Trophoblast cell (in vitro differentiated cells and primary cell): ENCODE measurements around the gene ZFR2.

ENCODE experiments used
- DNase-seq, 2 donors: peaks; one replicate each; pipeline ENCODE4 v3.0.0-alpha.2; 2016
- H2AFZ ChIP-seq: 2 replicates; pipeline ENCODE4 v1.6.1; 2013; ENCODE audit warnings: low read length, moderate library complexity, mild to moderate bottlenecking; ENCODE audit not compliant: insufficient read depth, poor library complexity
- H2AK5ac ChIP-seq: 2 replicates; pipeline ENCODE4 v1.6.1; 2013; ENCODE audit warnings: mild to moderate bottlenecking, low read length
- H2BK120ac ChIP-seq: 2 replicates; pipeline ENCODE4 v1.6.1; 2013; ENCODE audit warnings: low read length, mild to moderate bottlenecking, moderate library complexity; ENCODE audit not compliant: insufficient read depth, poor library complexity
- H2BK12ac ChIP-seq: 2 replicates; pipeline ENCODE4 v1.6.1; 2013; ENCODE audit warnings: mild to moderate bottlenecking, low read length, moderate library complexity
- H2BK5ac ChIP-seq: 2 replicates; pipeline ENCODE4 v1.6.1; 2013; ENCODE audit warnings: low read length, low read depth, moderate library complexity, mild to moderate bottlenecking; ENCODE audit not compliant: poor library complexity
- H3K14ac ChIP-seq: 2 replicates; pipeline ENCODE4 v1.6.1; 2013; ENCODE audit warnings: mild to moderate bottlenecking, low read length
- H3K18ac ChIP-seq: 2 replicates; pipeline ENCODE4 v1.6.1; 2013; ENCODE audit warnings: mild to moderate bottlenecking, low read length
- H3K23ac ChIP-seq: 2 replicates; pipeline ENCODE4 v1.6.1; 2013; ENCODE audit warnings: low read length
- H3K27ac ChIP-seq: 2 replicates; pipeline ENCODE4 v1.5.1; 2013; ENCODE audit warnings: low read depth, mild to moderate bottlenecking, inconsistent platforms, low read length, moderate library complexity
- H3K27me3 ChIP-seq: 2 replicates; pipeline ENCODE4 v1.6.1; 2013; ENCODE audit warnings: inconsistent platforms, mild to moderate bottlenecking, low read length, moderate library complexity; ENCODE audit not compliant: insufficient read depth
- H3K36me3 ChIP-seq, 2 experiments: 1 replicate in 1 of 2; 2 replicates in 1 of 2; pipeline ENCODE4 v1.6.1; 2013; ENCODE audit warnings: low read length in 2 of 2, mild to moderate bottlenecking in 2 of 2, moderate library complexity in 1 of 2; ENCODE audit not compliant: insufficient read depth in 2 of 2, control insufficient read depth in 1 of 2
- H3K4ac ChIP-seq: 2 replicates; pipeline ENCODE4 v1.6.1; 2013; ENCODE audit warnings: low read depth, mild to moderate bottlenecking, low read length, moderate library complexity
- H3K4me1 ChIP-seq, 2 experiments: 1 replicate in 1 of 2; 2 replicates in 1 of 2; pipeline ENCODE4 v1.6.1; 2013; ENCODE audit warnings: low read length in 2 of 2, mild to moderate bottlenecking in 2 of 2, moderate library complexity in 1 of 2; ENCODE audit not compliant: insufficient read depth in 2 of 2, control insufficient read depth in 1 of 2
- H3K4me2 ChIP-seq: 2 replicates; pipeline ENCODE4 v1.6.1; 2013; ENCODE audit warnings: inconsistent platforms, mild to moderate bottlenecking, low read length, moderate library complexity
- H3K4me3 ChIP-seq: 2 replicates; pipeline ENCODE4 v1.5.1; 2013; ENCODE audit warnings: mild to moderate bottlenecking, low read depth, low read length, inconsistent platforms
- H3K79me1 ChIP-seq: one replicate; pipeline ENCODE4 v1.6.1; 2013; ENCODE audit warnings: low read length
- H3K79me2 ChIP-seq: 2 replicates; pipeline ENCODE4 v1.6.1; 2013; ENCODE audit warnings: low read length, mild to moderate bottlenecking; ENCODE audit not compliant: control insufficient read depth, insufficient read depth, poor library complexity
- H3K9ac ChIP-seq: 2 replicates; pipeline ENCODE4 v1.6.1; 2013; ENCODE audit warnings: mild to moderate bottlenecking, low read length
- H3K9me3 ChIP-seq: 2 replicates; pipeline ENCODE4 v1.6.1; 2013; ENCODE audit warnings: low read depth, mild to moderate bottlenecking, control low read depth, inconsistent platforms, low read length; ENCODE audit not compliant: insufficient read depth
- H4K12ac ChIP-seq: 2 replicates; pipeline ENCODE4 v1.6.1; 2013; ENCODE audit warnings: low read depth, mild to moderate bottlenecking, low read length, moderate library complexity
- H4K8ac ChIP-seq: 2 replicates; pipeline ENCODE4 v1.6.1; 2013; ENCODE audit warnings: low read depth, mild to moderate bottlenecking, low read length, moderate library complexity
- H4K91ac ChIP-seq: one replicate; pipeline ENCODE4 v1.6.1; 2013; ENCODE audit warnings: low read depth, mild to moderate bottlenecking, low read length, moderate library complexity
- WGBS: extraction: QIAGEN DNeasy Blood & Tissue Kit; methylation state at CpG from one replicate; pipeline ENCODE4 v1.1.7; 2013; ENCODE audit warnings: missing lambda C conversion rate; ENCODE audit not compliant: insufficient read length, insufficient coverage; ENCODE audit errors: extremely low coverage; 5-methylcytosine and 5-hydroxymethylcytosine counted together

Gene ZFR2

GRCh38 chr19:3793799-3794198 is 75.0 kb downstream of the ZFR2 start:
- H3K9me3 ChIP-seq, result peaks cover 3% of the 10 kb centered on the region

GRCh38 chr19:3792114-3792513 is 76.7 kb downstream of the ZFR2 start:
- peaks cover 2% of the 10 kb centered on the region for H3K27me3 ChIP-seq
- H3K14ac ChIP-seq, result no peak overlapping the region
- H3K18ac ChIP-seq, result no peak overlapping the region
- no peak for DNase-seq
- H2BK5ac ChIP-seq, result no peak overlapping the region
- H3K23ac ChIP-seq, result no peak overlapping the region
- H4K12ac ChIP-seq, result no peak overlapping the region
- H2AFZ ChIP-seq, result no peak overlapping the region
- H3K4me1 ChIP-seq, result no peaks in the 10 kb centered on the region
- no peak overlapping the region for H2BK120ac ChIP-seq
- no peak overlapping the region for H3K4me3 ChIP-seq
- H3K36me3 ChIP-seq, result no peaks in the 10 kb centered on the region
- H3K9me3 ChIP-seq, result peaks cover 3% of the 10 kb centered on the region
- H3K9ac ChIP-seq, result no peak overlapping the region
- H3K79me2 ChIP-seq, result no peaks in the 10 kb centered on the region
- H2BK12ac ChIP-seq, result no peak overlapping the region
- H3K27ac ChIP-seq, result no peak overlapping the region
- WGBS, result no CpG with 5 or more reads among the region's 3 CpGs
- H4K8ac ChIP-seq, result no peak overlapping the region
- no peak overlapping the region for H2AK5ac ChIP-seq
- H3K4ac ChIP-seq, result no peak overlapping the region
- no peaks in the 10 kb centered on the region for H3K79me1 ChIP-seq
- no peak overlapping the region for H4K91ac ChIP-seq
- no peak overlapping the region for H3K4me2 ChIP-seq

More at GRCh38 chr19:3793799-3794198, 75.0 kb downstream of the ZFR2 start:
- Histone ChIP-seq H3K4me3 (no peak overlapping the region), H3K14ac (no peak overlapping the region), H2AFZ (no peak overlapping the region), H4K8ac (no peak overlapping the region), H2BK12ac (no peak overlapping the region), H4K12ac (no peak overlapping the region), H2BK120ac (no peak overlapping the region), H3K18ac (no peak overlapping the region), H2AK5ac (no peak overlapping the region), H3K23ac (no peak overlapping the region), H3K4me1 (no peaks in the 10 kb centered on the region), H3K9ac (no peak overlapping the region), H3K27me3 (peaks cover 2% of the 10 kb centered on the region), H3K27ac (no peak overlapping the region), H2BK5ac (no peak overlapping the region), H3K4ac (no peak overlapping the region), H3K79me2 (no peaks in the 10 kb centered on the region), H3K36me3 (no peaks in the 10 kb centered on the region), H4K91ac (no peak overlapping the region), H3K79me1 (no peaks in the 10 kb centered on the region), H3K4me2 (no peak overlapping the region)
- no peak for DNase-seq
- whole genome bisulfite sequencing, result no CpG with 5 or more reads among the region's 3 CpGs

- WGBS, result no CpG with 5 or more reads among the region's 7 CpGs
- no peaks in the 10 kb centered on the region for H3K79me2 ChIP-seq
Observed at GRCh38 chr19:3790941-3791340, 77.9 kb downstream of the ZFR2 start.

GRCh38 chr19:3790209-3790734 is 78.6 kb downstream of the ZFR2 start:
- Histone ChIP-seq H3K27ac (no peak overlapping the region), H3K14ac (no peak overlapping the region), H3K9ac (no peak overlapping the region), H2BK12ac (no peak overlapping the region), H2AFZ (no peak overlapping the region), H3K79me2 (no peaks in the 10 kb centered on the region), H4K12ac (no peak overlapping the region), H3K18ac (no peak overlapping the region), H4K91ac (no peak overlapping the region), H3K4me3 (no peak overlapping the region), H3K4ac (no peak overlapping the region), H2AK5ac (no peak overlapping the region), H3K4me1 (peaks cover 5% of the 10 kb centered on the region in 2 experiments), H3K23ac (no peak overlapping the region), H3K79me1 (no peaks in the 10 kb centered on the region), H3K4me2 (no peak overlapping the region), H2BK120ac (no peak overlapping the region), H4K8ac (no peak overlapping the region), H2BK5ac (no peak overlapping the region), H3K27me3 (peaks cover 16% of the 10 kb centered on the region), H3K36me3 (no peaks in the 10 kb centered on the region), H3K9me3 (peaks cover 3% of the 10 kb centered on the region)
- no CpG with 5 or more reads among the region's 6 CpGs for WGBS
- DNase-seq, result no peak

More at GRCh38 chr19:3790941-3791340, 77.9 kb downstream of the ZFR2 start:
- no peak overlapping the region for H2BK12ac ChIP-seq
- peaks cover 3% of the 10 kb centered on the region for H3K9me3 ChIP-seq
- no peak overlapping the region for H2AK5ac ChIP-seq
- H3K4me2 ChIP-seq, result no peak overlapping the region
- no peaks in the 10 kb centered on the region for H3K4me1 ChIP-seq
- no peak overlapping the region for H3K14ac ChIP-seq
- no peak overlapping the region for H3K4ac ChIP-seq
- H3K27ac ChIP-seq, result no peak overlapping the region
- H3K27me3 ChIP-seq, result peaks cover 9% of the 10 kb centered on the region
- no peak overlapping the region for H4K12ac ChIP-seq
- H2BK5ac ChIP-seq, result no peak overlapping the region
- no peak overlapping the region for H3K9ac ChIP-seq
- no peak for DNase-seq
- H3K23ac ChIP-seq, result no peak overlapping the region
- H3K36me3 ChIP-seq, result no peaks in the 10 kb centered on the region
- H4K91ac ChIP-seq, result no peak overlapping the region
- H4K8ac ChIP-seq, result no peak overlapping the region
- H3K79me1 ChIP-seq, result no peaks in the 10 kb centered on the region
- H2AFZ ChIP-seq, result no peak overlapping the region
- H3K4me3 ChIP-seq, result no peak overlapping the region
- no peak overlapping the region for H2BK120ac ChIP-seq
- H3K18ac ChIP-seq, result no peak overlapping the region
